Activated CD8-positive, alpha-beta memory T cell treated with anti-CD3 and anti-CD28 coated beads for 36 hours (primary cell): ENCODE results near the gene CES1. TPM values are rescaled to one million over a fixed set of nuclear protein-coding genes. Genes with fewer than 3 reads are reported as not detected.
"Not testable (repeated sequence)": the region's sequence is repeated elsewhere in the genome, so short reads cannot be mapped to it uniquely, and the experiment has no call there.

ENCODE experiments used
- CTCF ChIA-PET: fragments of 350-600 bp; sonication (Branson Sonifier 250); formaldehyde crosslinking; loops from one replicate; lab custom pipeline; 2021; ENCODE audit warnings: antibody characterized with exemption; lab: Charles Lee
- POLR2A ChIA-PET: fragments of 350-600 bp; sonication (Branson Sonifier 250); formaldehyde crosslinking; loops from one replicate; lab custom pipeline; 2021; ENCODE audit warnings: antibody characterized with exemption; lab: Charles Lee
- total RNA-seq, 2 experiments: library from RNA; stranded (reverse); gene quantifications; one replicate each; pipeline ENCODE4 v1.2.3, GENCODE V29; 2021

Gene CES1
- total RNA-seq = not detected

- ChIA-PET CTCF (no interaction called here), POLR2A (no interaction called here)
Measured at GRCh38 chr16:55832773-55833691, at the start of gene CES1. CES1 (minus strand) TSS chr16:55833096; CDS start chr16:55833055, 41 bp downstream.

- POLR2A ChIA-PET = no interaction called here
- CTCF ChIA-PET = no interaction called here
Measured at GRCh38 chr16:55876854-55877253, 44.0 kb upstream of the CES1 start.

GRCh38 chr16:55875273-55875672, 42.4 kb upstream of the CES1 start, which contains the start of gene CES5A:
CES5A (minus strand) TSS chr16:55875373; CDS start chr16:55875221, 152 bp downstream.
- CTCF ChIA-PET = no interaction called here
- POLR2A ChIA-PET = no interaction called here

- CTCF ChIA-PET = no interaction called here
Measured at GRCh38 chr16:55873122-55873521, 40.2 kb upstream of the CES1 start.

GRCh38 chr16:55872130-55872529, 39.2 kb upstream of the CES1 start:
- CTCF ChIA-PET = no interaction called here

More at GRCh38 chr16:55873122-55873521, 40.2 kb upstream of the CES1 start:
- POLR2A ChIA-PET = no interaction called here

GRCh38 chr16:55871411-55872038, 38.6 kb upstream of the CES1 start:
- POLR2A ChIA-PET = no interaction called here
- CTCF ChIA-PET = no interaction called here

More at GRCh38 chr16:55872130-55872529, 39.2 kb upstream of the CES1 start:
- POLR2A ChIA-PET = no interaction called here

GRCh38 chr16:55868980-55869379, 36.1 kb upstream of the CES1 start:
- ChIA-PET POLR2A (no interaction called here), CTCF (no interaction called here)

- POLR2A ChIA-PET = no interaction called here
- CTCF ChIA-PET = no interaction called here
Measured at GRCh38 chr16:55868137-55868536, 35.2 kb upstream of the CES1 start.

GRCh38 chr16:55861288-55861687, 28.4 kb upstream of the CES1 start:
- ChIA-PET POLR2A (no interaction called here), CTCF (no interaction called here)

- CTCF ChIA-PET, POLR2A ChIA-PET: not testable (repeated sequence)
Measured at GRCh38 chr16:55857650-55858049, 24.8 kb upstream of the CES1 start.

- CTCF ChIA-PET = no interaction called here
- POLR2A ChIA-PET = no interaction called here
Measured at GRCh38 chr16:55856950-55857349, 24.1 kb upstream of the CES1 start.

GRCh38 chr16:55853114-55853513, 20.2 kb upstream of the CES1 start:
- ChIA-PET CTCF (no interaction called here), POLR2A (no interaction called here)

GRCh38 chr16:55849536-55849935, 16.6 kb upstream of the CES1 start:
- ChIA-PET POLR2A (no interaction called here), CTCF (no interaction called here)

GRCh38 chr16:55846598-55847346, 13.9 kb upstream of the CES1 start:
- CTCF ChIA-PET = interaction anchor here (1.7 kb wide), 1 partner anchor 382 kb away, joined by 5 read pairs; no protein-coding TSS in a partner anchor
- POLR2A ChIA-PET = no interaction called here

GRCh38 chr16:55843105-55843395, 10.2 kb upstream of the CES1 start:
- POLR2A ChIA-PET = no interaction called here
- CTCF ChIA-PET = no interaction called here

- ChIA-PET POLR2A (no interaction called here), CTCF (interaction anchor here (0.8 to 2.2 kb wide), 4 partner anchors 25 to 378 kb away, joined by 3 to 13 read pairs (median 4); no protein-coding TSS in a partner anchor)
Measured at GRCh38 chr16:55842369-55843104, 9.6 kb upstream of the CES1 start.

- CTCF ChIA-PET = interaction anchor here (2.3 kb wide), 1 partner anchor 374 kb away, joined by 10 read pairs; no protein-coding TSS in a partner anchor
- POLR2A ChIA-PET = no interaction called here
Measured at GRCh38 chr16:55839115-55839514, 6.2 kb upstream of the CES1 start.

- ChIA-PET CTCF (no interaction called here), POLR2A (no interaction called here)
Measured at GRCh38 chr16:55836158-55836611, 3.3 kb upstream of the CES1 start.

GRCh38 chr16:55835581-55835980, 2.7 kb upstream of the CES1 start:
- ChIA-PET POLR2A (no interaction called here), CTCF (no interaction called here)
